ENCODE measurements around the gene DENND1A. TPM values are rescaled to one million over a fixed set of nuclear protein-coding genes. Genes with fewer than 3 reads are reported as not detected.

The DENND1A gene
- total RNA-seq, 4 donors from 2014 or later = 37.1 to 55.3 (median 50.0) TPM

DNA sequence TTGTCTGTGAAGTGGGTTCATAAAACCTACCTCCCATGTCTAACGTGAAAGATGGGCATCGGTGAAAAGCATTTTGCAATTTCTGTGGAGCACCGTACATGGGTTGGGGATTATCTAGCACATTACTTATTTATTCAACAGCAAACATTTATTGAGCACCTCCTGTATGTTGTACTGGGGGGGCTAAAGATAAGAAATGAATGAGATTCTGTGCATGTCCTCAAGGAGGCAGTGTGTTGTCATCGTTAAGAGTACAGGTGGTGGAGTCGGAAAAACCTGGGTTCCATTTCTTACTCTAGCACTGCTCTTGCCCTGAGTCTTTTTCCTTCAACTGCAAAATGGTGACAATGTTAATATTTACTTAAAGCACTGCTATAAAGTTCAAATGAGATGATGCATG is 30.4 kb upstream of the DENND1A start:
- Histone ChIP-seq H3K4me1 (no peaks in the 10 kb centered on the region), H3K27ac (no peak overlapping the region), H3K4me3 (no peak overlapping the region), H3K36me3 (no peaks in the 10 kb centered on the region), H3K9me3 (no peaks in the 10 kb centered on the region), H3K27me3 (no peaks in the 10 kb centered on the region)
- no peak for DNase-seq
- TF ChIP-seq, protein P1, sequence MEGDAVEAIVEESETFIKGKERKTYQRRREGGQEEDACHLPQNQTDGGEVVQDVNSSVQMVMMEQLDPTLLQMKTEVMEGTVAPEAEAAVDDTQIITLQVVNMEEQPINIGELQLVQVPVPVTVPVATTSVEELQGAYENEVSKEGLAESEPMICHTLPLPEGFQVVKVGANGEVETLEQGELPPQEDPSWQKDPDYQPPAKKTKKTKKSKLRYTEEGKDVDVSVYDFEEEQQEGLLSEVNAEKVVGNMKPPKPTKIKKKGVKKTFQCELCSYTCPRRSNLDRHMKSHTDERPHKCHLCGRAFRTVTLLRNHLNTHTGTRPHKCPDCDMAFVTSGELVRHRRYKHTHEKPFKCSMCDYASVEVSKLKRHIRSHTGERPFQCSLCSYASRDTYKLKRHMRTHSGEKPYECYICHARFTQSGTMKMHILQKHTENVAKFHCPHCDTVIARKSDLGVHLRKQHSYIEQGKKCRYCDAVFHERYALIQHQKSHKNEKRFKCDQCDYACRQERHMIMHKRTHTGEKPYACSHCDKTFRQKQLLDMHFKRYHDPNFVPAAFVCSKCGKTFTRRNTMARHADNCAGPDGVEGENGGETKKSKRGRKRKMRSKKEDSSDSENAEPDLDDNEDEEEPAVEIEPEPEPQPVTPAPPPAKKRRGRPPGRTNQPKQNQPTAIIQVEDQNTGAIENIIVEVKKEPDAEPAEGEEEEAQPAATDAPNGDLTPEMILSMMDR (IDR thresholded peaks at IDR 0.05) = no peak
- TF ChIP-seq POLR2A (IDR thresholded peaks at IDR 0.05) = no peak

DNA sequence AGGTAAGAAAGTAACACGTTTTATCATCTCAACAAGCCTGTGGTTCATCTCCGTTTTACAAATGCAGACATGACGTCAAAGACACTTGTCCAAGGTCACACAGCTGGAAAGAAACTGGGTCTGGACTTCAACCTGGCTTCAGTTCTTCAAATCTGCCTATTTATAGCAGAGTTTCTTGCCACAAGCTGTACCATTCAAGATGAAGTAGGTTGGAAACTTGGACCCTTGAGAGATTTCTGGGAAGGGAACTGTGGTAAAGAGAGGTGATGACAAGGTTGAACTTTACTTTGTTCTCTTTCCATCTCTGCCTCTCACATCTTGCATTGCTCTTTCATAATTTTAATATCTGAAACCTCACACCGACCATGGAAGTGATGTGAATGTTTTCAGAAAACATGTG is 29.9 kb upstream of the DENND1A start:
- Histone ChIP-seq H3K9me3 (no peaks in the 10 kb centered on the region), H3K27me3 (no peaks in the 10 kb centered on the region), H3K4me3 (no peak overlapping the region), H3K36me3 (no peaks in the 10 kb centered on the region), H3K4me1 (no peaks in the 10 kb centered on the region), H3K27ac (no peak overlapping the region)
- TF ChIP-seq, protein P1 (IDR thresholded peaks at IDR 0.05) = no peak
- TF ChIP-seq POLR2A (IDR thresholded peaks at IDR 0.05) = no peak
- DNase-seq = no peak

DNA sequence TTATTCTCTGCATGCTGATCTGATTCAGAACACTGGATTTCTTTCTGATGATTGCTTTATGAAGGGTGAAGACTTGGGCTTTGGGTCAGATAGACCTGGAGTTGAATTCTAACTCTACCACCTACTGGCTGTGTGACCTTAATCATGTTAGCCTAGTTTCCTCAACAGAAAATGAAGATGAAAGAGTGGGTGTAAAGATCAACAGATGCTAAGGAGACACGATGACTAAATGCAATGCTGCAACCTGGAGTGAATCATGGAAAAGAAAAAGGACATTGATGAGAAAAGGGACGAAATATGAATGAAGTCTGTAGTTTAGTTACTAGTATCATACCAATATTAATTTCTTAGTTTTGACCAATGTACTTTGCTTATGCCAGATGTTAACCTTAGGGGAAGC is 27.8 kb upstream of the DENND1A start:
- no peak overlapping the region for H3K27ac ChIP-seq
- H3K36me3 ChIP-seq = no peaks in the 10 kb centered on the region
- no peak for DNase-seq
- H3K4me1 ChIP-seq = no peaks in the 10 kb centered on the region
- TF ChIP-seq, protein P1 (IDR thresholded peaks at IDR 0.05) = no peak
- TF ChIP-seq POLR2A (IDR thresholded peaks at IDR 0.05) = no peak
- no peaks in the 10 kb centered on the region for H3K9me3 ChIP-seq
- H3K4me3 ChIP-seq = no peak overlapping the region
- H3K27me3 ChIP-seq = no peaks in the 10 kb centered on the region

DNA sequence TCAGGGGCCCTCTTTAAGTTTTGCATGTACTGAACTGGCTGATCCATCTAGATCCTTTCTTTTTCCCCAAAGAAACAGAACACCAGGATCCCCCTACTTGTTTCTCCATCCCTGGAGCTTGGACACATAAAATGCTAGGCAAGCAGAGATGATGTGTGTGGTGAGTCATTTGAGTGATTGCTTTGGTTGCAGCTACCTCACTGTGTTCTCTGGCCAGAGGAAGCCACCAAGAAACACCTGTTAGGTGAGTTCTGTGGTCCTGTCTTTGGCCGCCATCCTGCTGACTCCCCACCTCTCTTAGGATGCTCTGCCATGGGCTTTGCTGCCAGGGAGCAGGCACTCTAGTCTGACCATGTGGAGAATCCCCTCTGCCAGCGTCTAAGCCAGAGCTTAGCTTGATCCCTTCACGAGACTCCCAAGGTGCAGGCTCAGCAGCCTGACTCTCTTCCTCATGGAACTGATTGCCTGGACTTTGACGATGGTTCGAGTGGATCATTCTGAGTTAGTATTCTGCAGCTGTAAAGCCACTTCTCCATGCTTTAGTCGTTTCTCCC is 27.3 kb upstream of the DENND1A start:
- H3K27ac ChIP-seq = no peak overlapping the region
- no peaks in the 10 kb centered on the region for H3K27me3 ChIP-seq
- H3K4me1 ChIP-seq = no peaks in the 10 kb centered on the region
- no peak for DNase-seq
- H3K9me3 ChIP-seq = no peaks in the 10 kb centered on the region
- no peak overlapping the region for H3K4me3 ChIP-seq
- no peaks in the 10 kb centered on the region for H3K36me3 ChIP-seq
- TF ChIP-seq, protein P1 (IDR thresholded peaks at IDR 0.05) = no peak
- TF ChIP-seq POLR2A (IDR thresholded peaks at IDR 0.05) = no peak

DNA sequence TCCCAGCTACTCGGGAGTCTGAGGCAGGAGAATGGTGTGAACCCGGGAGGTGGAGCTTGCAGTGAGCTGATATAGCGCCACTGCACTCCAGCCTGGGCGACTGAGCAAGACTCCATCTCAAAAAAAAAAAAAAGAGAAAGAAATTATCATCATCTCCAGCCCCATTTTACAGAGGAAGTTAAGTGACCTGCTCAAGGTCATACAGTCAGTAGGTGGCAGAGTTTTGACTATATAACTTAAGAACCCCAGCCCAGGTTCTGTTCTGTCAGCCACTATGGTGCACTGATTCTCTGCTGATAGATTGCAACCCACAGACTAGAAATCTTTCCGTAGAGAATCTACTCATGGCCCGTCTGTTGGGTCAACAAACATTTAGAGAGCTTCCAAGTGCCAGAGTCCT is 25.7 kb upstream of the DENND1A start:
- no peak overlapping the region for H3K4me3 ChIP-seq
- DNase-seq = no peak
- no peaks in the 10 kb centered on the region for H3K4me1 ChIP-seq
- no peak for TF ChIP-seq POLR2A (IDR thresholded peaks at IDR 0.05)
- TF ChIP-seq, protein P1 (IDR thresholded peaks at IDR 0.05) = no peak
- no peaks in the 10 kb centered on the region for H3K9me3 ChIP-seq
- no peak overlapping the region for H3K27ac ChIP-seq
- no peaks in the 10 kb centered on the region for H3K36me3 ChIP-seq
- no peaks in the 10 kb centered on the region for H3K27me3 ChIP-seq
